ENCODE measurements around the gene ACOT8. TPM values are rescaled to one million over a fixed set of nuclear protein-coding genes. Genes with fewer than 3 reads are reported as not detected.

Gene ACOT8
- total and polyA plus RNA-seq, 9 of the 15 experiments (the other 6 are each of a cell fraction or from before 2014, with no cell fraction given): 8.2 to 46.7 (median 20.7) TPM

DNA sequence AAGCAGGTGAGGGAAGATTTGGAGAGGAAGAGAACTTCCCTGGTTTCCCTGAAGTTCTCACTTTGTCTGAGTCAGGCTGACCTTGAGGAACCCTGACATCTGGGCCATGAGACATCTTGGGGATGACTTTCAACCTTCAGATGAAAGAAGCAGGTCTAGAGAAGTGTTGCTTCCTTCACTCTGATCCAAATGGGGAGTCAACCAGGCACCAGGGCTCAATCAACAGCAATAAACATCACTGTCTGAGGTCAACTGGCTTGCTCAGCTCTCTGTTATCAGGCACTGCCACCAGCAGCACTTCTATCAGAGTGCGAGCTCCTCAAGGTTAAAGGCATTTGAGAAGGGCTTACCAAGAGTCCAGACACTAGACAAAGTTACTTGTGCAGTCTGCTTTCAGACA is 6.3 kb downstream of the ACOT8 start:
- ATAC-seq (peak; percentile 94), FAIRE-seq (peak; percentile 99), DNase-seq (ENCODE audit: extremely low read depth in 1 of 4, low spot score in 3 of 4) (peak; percentile 43 to 87 (median 60))
- ChIA-PET CTCF (ENCODE audit: low intra/inter-chr PET ratio) (no interaction called here), POLR2A (interaction anchor here (0.7 to 2.3 kb wide), 2 partner anchors 9 to 44 kb away, joined by 3 to 19 read pairs; no protein-coding TSS in a partner anchor)
- peak overlapping the region; percentile 33 for H3K4me2 ChIP-seq (ENCODE audit: insufficient read depth, low read length)
- BruUV-seq (replicated peaks): no TSS peak
- H3K36me3 ChIP-seq (ENCODE audit: control insufficient read depth, insufficient read depth, low read length): peaks cover 17% of the 10 kb centered on the region; the same call in 2 of the 3 replicates
- peaks cover 15 to 17% of the 10 kb centered on the region in 2 experiments; a peak in 4 of 5 replicates for H3K4me1 ChIP-seq (replicated peaks in 1 of 2; ENCODE audit: control insufficient read depth in 2 of 2, insufficient read depth in 2 of 2, low read length in 2 of 2)
- H3K9me1 ChIP-seq (ENCODE audit: control insufficient read depth, insufficient read depth, low read length): no peaks in the 10 kb centered on the region
- H3K9me3 ChIP-seq (replicated peaks; ENCODE audit: control insufficient read depth, insufficient read depth, low read depth, low read length): peaks cover 5% of the 10 kb centered on the region
- WGBS (ENCODE audit: insufficient coverage, low coverage, missing lambda C conversion rate): 0% methylated on average over 1 of the region's 1 CpG
- H3K27me3 ChIP-seq (ENCODE audit: control insufficient read depth in 2 of 2, insufficient read depth in 2 of 2, low read length in 2 of 2): no peaks in the 10 kb centered on the region
- H3K4me3 ChIP-seq: no peak overlapping the region
- intact Hi-C loops (cut with micrococcal nuclease) (no loop called here), in situ Hi-C loops (cut with MboI) (no loop called here)
- H3K9ac ChIP-seq (ENCODE audit: insufficient read depth in 1 of 2, low read depth in 2 of 2, low read length in 2 of 2): no peak overlapping the region
- peak overlapping the region; percentile 63 for H3K27ac ChIP-seq (ENCODE audit: extremely low read depth, low read depth, low read length)
- H4K20me1 ChIP-seq (replicated peaks; ENCODE audit: control insufficient read depth, insufficient read depth, low read length): no peaks in the 10 kb centered on the region
- H3K79me2 ChIP-seq (ENCODE audit: control insufficient read depth, insufficient read depth, low read length): peaks cover 3% of the 10 kb centered on the region; the same call in 1 of the 3 replicates
- no peak overlapping the region for H2AFZ ChIP-seq (ENCODE audit: low read depth, low read length)
- TF ChIP-seq, protein P1, sequence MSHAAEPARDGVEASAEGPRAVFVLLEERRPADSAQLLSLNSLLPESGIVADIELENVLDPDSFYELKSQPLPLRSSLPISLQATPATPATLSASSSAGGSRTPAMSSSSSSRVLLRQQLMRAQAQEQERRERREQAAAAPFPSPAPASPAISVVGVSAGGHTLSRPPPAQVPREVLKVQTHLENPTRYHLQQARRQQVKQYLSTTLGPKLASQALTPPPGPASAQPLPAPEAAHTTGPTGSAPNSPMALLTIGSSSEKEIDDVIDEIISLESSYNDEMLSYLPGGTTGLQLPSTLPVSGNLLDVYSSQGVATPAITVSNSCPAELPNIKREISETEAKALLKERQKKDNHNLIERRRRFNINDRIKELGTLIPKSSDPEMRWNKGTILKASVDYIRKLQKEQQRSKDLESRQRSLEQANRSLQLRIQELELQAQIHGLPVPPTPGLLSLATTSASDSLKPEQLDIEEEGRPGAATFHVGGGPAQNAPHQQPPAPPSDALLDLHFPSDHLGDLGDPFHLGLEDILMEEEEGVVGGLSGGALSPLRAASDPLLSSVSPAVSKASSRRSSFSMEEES (CRISPR knock-in tag; IDR thresholded peaks at IDR 0.05): no peak
- TF ChIP-seq HNRNPL (IDR thresholded peaks at IDR 0.05; ENCODE audit: low read depth, low read length): no peak
- TF ChIP-seq BDP1 (IDR thresholded peaks at IDR 0.05; ENCODE audit: insufficient read depth, insufficient read length): no peak
- TF ChIP-seq, protein P2, sequence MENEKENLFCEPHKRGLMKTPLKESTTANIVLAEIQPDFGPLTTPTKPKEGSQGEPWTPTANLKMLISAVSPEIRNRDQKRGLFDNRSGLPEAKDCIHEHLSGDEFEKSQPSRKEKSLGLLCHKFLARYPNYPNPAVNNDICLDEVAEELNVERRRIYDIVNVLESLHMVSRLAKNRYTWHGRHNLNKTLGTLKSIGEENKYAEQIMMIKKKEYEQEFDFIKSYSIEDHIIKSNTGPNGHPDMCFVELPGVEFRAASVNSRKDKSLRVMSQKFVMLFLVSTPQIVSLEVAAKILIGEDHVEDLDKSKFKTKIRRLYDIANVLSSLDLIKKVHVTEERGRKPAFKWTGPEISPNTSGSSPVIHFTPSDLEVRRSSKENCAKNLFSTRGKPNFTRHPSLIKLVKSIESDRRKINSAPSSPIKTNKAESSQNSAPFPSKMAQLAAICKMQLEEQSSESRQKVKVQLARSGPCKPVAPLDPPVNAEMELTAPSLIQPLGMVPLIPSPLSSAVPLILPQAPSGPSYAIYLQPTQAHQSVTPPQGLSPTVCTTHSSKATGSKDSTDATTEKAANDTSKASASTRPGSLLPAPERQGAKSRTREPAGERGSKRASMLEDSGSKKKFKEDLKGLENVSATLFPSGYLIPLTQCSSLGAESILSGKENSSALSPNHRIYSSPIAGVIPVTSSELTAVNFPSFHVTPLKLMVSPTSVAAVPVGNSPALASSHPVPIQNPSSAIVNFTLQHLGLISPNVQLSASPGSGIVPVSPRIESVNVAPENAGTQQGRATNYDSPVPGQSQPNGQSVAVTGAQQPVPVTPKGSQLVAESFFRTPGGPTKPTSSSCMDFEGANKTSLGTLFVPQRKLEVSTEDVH (IDR thresholded peaks at IDR 0.05; ENCODE audit: low read depth, partially characterized antibody): no peak
- 0 out of 2 replicates have a peak, but pooled peaks have one; percentile 1 for TF ChIP-seq SPI1 (IDR thresholded peaks at IDR 0.05; ENCODE audit: borderline replicate concordance, low read depth, low read length)
- TF ChIP-seq, protein P3, sequence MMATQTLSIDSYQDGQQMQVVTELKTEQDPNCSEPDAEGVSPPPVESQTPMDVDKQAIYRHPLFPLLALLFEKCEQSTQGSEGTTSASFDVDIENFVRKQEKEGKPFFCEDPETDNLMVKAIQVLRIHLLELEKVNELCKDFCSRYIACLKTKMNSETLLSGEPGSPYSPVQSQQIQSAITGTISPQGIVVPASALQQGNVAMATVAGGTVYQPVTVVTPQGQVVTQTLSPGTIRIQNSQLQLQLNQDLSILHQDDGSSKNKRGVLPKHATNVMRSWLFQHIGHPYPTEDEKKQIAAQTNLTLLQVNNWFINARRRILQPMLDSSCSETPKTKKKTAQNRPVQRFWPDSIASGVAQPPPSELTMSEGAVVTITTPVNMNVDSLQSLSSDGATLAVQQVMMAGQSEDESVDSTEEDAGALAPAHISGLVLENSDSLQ (IDR thresholded peaks at IDR 0.05): peak; percentile 50; the same call in 1 of the 2 replicates
- no peak for TF ChIP-seq NFATC3 (IDR thresholded peaks at IDR 0.05)
- TF ChIP-seq, protein P4, sequence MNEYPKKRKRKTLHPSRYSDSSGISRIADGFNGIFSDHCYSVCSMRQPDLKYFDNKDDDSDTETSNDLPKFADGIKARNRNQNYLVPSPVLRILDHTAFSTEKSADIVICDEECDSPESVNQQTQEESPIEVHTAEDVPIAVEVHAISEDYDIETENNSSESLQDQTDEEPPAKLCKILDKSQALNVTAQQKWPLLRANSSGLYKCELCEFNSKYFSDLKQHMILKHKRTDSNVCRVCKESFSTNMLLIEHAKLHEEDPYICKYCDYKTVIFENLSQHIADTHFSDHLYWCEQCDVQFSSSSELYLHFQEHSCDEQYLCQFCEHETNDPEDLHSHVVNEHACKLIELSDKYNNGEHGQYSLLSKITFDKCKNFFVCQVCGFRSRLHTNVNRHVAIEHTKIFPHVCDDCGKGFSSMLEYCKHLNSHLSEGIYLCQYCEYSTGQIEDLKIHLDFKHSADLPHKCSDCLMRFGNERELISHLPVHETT (CRISPR knock-in tag; conservative IDR thresholded peaks at IDR 0.05 in 1 of 2, IDR thresholded peaks at IDR 0.05 in 1 of 2): no peak
- TF ChIP-seq CBX3 (IDR thresholded peaks at IDR 0.05; ENCODE audit: borderline replicate concordance in 1 of 2, low read length in 2 of 2): peak in 1 of 2 experiments; percentile 58; a peak in 1 of 3 replicates
- no peak for TF ChIP-seq ATF7 (IDR thresholded peaks at IDR 0.05)
- no peak for TF ChIP-seq CBX5 (IDR thresholded peaks at IDR 0.05; ENCODE audit: borderline replicate concordance, low read depth)
- peak in 1 of 2 experiments; percentile 17; a peak in 1 of 4 replicates for TF ChIP-seq RAD21 (CRISPR knock-in tag; conservative IDR thresholded peaks at IDR 0.05 in 1 of 2, IDR thresholded peaks at IDR 0.05 in 1 of 2)
- peak; percentile 91 for TF ChIP-seq DPF2 (IDR thresholded peaks at IDR 0.05)
- TF ChIP-seq TCF7L2 (IDR thresholded peaks at IDR 0.05; ENCODE audit: low read depth, low read length): no peak
- no peak for TF ChIP-seq YBX1 (IDR thresholded peaks at IDR 0.05)
- TF ChIP-seq SMC3 (conservative IDR thresholded peaks at IDR 0.05; ENCODE audit: insufficient read depth, low read depth, low read length): no peak

Measured in K562 (cell line).